Inflammatory macrophage treated with lipopolysaccharide for 1 hour (primary cell): ENCODE results near the gene LRRC41.
"Not testable (repeated sequence)": the region's sequence is repeated elsewhere in the genome, so short reads cannot be mapped to it uniquely, and the experiment has no call there.

Experiments used
- DNase-seq, 2 donors: peaks; one replicate each; pipeline ENCODE4 v3.0.0-alpha.2; 2020 to 2022

Gene LRRC41

DNA sequence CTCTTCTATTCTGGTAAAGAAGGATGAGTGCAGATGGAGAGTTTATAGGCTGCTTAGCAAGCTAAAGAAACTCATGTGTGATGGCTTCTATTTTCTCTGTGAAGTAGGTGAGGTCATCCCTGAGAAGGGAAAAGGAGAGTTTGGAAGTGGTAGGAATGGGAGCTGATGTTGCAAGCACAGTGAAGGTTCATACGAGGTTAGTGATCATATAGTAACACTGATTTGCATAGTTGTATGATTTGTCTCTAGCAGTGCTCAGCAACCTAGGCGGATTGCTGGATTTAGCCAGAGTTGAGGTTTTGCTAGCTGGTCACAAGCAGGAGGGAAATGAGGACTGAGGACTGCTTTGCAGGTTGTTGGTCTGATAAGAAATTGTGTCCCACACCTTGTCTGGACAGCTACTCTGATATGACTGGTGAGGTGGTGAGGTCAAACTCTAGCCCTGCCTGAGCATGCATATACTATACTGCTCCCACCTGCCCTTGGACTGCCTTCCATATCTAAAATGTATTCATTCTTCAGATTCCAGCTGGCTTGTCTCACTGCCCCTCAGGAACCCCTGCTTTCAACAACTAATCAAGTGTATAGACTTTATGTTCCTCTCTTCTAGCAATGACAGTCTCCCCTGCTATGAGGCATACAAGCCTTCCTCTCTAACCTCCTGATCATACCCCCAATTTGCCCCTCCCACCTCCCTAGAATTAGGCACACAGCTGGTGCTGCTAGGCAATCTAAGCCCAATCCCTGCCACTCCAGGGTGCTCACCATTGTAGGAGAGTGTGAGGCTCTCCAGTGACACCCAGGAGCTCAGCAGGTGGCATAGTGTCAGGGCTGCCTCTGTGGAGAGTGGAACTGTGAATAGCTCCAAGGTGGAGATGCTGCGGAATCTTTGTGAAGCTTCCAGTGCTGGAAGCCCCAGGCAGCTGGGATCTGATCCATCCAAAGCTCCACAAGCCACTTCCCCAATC is 18.5 kb downstream of the LRRC41 start:
- DNase-seq: no peak

DNA sequence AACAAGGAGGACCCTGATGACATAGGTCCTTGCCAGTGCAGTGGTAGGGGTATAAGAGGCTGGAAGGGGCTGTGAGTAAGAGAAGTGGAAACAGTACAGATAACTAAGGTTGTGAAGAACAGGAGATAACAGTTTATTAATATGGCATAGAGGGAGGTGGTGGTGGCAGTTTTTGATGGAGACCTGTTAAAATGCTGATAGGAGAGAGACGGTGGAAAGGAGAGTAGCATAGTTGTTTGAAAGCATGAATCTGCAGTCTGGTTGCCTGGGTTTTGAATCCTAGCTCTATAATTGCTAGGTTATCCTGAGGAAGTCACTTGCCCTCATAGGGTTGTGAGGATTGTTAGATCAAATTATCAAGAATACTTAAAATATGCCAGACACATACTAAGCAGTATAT is 19.4 kb downstream of the LRRC41 start:
- DNase-seq: no peak

- no peak for DNase-seq
Observed at GRCh38 chr1:46281021-46281420, 22.4 kb downstream of the LRRC41 start.

DNA sequence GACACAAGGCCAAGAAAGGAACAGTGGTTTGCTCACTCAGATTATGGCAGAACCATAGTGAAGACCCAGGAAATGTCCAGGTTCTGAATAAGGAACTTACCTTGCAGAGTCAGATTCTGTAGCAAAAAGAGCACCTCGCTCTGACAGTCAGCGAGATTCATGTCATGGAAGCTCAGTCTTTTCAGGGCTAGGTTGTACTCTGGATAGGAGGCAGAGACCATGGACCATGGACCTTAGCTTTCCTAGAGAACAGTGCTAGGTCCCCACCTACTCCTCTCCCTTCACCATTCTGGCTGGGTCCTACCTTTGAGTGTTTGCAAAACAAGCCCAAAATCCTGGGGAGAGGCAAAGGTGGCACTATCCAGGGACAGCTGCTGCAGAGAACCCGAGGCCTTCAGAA is 23.3 kb downstream of the LRRC41 start:
- no peak for DNase-seq

DNA sequence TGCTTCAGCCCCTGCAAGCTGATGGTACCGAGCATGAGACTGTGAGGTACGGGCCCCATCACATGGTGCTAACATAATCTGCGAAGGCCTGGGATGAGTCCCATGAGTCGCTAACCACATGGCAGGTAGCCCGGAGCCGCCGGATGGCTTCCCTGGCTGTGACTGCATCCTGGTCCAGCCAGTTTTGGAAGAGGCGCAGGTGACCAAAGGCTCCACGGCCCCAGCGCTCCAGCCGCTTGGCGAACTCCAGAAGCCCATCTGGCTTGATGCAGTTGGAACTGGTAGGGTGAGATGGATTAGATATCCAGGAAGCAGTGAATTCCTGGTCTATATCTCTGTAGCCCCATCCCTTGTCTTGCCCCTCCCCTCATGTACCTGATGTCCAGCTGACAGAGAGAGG is 24.6 kb downstream of the LRRC41 start:
- no peak for DNase-seq

- no peak for DNase-seq
Observed at GRCh38 chr1:46277658-46278373, 25.6 kb downstream of the LRRC41 start.

- DNase-seq: no peak
Observed at GRCh38 chr1:46275030-46275337, 28.4 kb downstream of the LRRC41 start.

GRCh38 chr1:46274225-46275029 is 29.0 kb downstream of the LRRC41 start:
- no peak for DNase-seq

GRCh38 chr1:46268578-46268977 is 34.8 kb downstream of the LRRC41 start:
- no peak for DNase-seq

DNA sequence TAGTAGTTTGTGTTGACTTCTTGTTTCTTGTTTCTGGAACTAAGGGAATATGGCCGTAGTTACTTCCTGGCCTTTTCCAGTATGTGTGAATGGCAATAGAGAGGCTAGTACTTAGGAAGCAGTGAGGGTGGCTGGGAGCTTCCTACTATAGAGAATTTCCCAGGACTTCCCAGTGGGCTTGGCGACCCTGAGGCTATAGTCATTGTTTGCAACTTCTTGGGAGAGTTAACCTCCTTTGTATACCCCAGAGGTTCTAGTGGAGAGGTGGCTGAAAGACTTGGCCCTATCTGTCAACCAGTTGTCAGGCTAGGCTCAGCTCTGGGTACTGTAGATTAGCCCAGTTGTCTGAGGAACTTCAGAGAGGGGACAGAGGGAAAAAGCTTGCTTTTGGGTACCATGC is 40.3 kb downstream of the LRRC41 start:
- no peak for DNase-seq

DNA sequence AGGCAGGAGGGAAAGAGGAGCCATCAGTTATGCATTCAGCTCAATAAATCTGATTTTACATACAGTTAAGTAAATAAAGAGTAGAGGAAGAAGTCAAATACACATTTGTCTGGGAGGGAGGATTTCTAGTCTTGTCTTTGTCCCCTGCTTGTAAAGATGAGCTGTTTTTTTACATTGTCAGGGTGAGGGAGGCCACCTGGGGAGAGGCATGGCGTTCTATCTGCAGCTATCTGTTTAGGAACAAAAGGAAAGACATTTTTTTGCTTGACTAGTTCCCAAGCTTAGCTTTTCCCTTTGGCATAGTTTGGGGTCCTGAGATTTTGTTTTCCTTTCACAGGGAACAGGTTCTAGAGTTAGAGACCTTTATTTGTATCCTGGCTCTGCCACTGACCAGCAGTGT is 40.9 kb downstream of the LRRC41 start:
- DNase-seq: no peak

DNA sequence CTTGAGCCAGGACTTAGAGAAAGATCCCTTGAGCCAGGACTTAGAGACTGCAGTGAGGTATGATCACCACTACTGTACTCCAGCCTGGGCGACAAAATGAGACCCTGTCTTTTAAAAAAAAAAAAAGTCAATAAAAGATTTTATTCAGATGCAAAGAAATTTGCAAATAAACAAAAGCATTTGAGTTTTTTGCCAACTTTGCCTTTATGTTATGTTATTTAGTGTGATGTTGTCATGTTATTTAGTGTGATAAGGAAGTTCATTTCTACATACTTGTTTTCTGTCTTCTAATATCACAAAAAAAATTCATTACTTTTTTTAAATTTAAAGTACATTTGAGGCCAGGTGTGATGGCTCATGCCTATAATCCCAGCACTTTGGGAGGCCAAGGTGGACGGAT is 46.9 kb downstream of the LRRC41 start:
- DNase-seq: no peak

- no peak for DNase-seq
Observed at GRCh38 chr1:46254668-46255067, 48.7 kb downstream of the LRRC41 start.

GRCh38 chr1:46248122-46248920 is 55.1 kb downstream of the LRRC41 start:
- peak in 1 of 2 donors; percentile 7 for DNase-seq

GRCh38 chr1:46247436-46248121 is 55.8 kb downstream of the LRRC41 start, which contains the start of gene RAD54L:
TSS of gene RAD54L (plus strand) at chr1:46247763. CDS start at chr1:46248406, 643 bp downstream.
- peak; percentile 98 for DNase-seq

DNA sequence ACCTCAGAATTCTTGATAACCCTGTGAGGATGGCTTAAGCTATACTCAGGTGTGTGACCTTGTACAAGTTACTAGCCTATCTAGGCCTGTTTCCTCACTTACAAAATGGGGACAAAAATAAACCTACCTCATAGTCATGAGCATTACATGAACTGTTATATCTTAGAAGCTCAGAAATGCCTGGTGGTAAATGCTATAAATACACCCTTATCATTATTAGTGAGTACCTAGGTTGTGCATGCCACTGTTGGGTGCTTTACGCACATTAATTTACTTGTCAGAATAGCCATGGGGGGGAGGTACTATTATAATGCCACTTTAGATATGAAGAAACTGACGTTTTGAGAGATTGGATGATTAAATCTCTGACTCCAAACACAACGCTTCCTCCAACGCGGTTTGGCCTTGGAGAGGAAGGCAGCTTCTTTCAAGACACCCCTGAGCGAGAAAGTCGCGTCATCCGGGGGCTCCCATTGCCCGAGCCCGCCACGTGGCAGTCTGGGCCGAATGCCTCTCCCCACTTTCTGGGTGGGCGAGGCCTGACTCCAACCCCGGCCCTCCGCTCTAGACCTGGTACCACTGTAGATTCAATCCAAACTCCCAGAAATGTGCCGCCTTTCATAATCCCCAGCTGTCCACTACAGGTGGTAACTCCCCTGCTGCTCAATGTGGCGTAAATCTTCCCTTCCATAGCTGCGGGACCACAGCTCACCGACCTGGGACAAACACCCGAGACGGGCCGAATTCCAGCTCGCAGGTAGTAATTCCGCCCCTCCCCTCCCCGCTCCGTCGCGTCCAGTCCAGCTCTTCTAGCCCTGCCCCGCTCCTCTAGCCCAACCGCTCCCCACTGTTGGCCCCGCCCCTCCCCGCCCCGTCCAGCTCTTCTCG is 56.6 kb downstream of the LRRC41 start:
- DNase-seq: peak; percentile 57 to 75

DNA sequence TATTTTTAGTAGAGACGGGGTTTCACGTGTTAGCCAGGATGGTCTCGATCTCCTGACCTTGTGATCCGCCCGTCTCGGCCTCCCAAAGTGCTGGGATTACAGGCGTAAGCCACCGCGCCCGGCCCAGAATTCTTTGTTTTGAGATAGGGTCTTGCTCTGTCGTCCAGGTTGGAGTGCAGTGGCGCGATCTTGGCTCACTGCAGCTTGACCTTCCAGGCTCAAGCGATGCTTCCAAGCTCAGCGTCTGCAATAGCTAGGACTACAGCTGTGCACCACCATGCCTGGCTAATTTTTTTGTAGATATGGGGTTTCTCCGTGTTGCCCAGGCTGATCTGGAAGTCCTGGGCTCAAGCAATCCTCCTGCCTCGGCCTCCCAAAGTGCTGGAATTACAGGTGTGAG is 57.3 kb downstream of the LRRC41 start:
- DNase-seq: not testable (repeated sequence)

- peak; percentile 44 to 56 for DNase-seq
Observed at GRCh38 chr1:46244656-46245371, 58.6 kb downstream of the LRRC41 start.

DNA sequence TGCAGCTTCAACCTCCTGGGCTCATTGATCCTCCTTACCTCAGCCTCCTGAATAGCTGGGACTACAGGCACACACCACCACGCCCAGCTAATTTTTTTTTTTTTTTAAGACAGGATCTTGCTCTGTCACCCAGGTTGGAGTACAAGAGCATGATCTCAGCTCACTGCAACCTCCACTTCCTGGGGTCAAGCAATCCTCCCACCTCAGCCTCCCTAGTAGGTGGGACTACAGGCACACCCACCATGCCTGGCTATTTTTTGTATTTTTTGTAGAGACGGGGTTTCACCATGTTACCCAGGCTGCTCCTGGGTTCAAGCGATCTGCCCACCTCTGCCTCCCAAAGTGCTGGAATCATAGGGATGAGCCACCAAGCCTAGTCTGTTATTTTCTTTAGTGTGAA is 59.6 kb downstream of the LRRC41 start:
- DNase-seq: not testable (repeated sequence)

DNA sequence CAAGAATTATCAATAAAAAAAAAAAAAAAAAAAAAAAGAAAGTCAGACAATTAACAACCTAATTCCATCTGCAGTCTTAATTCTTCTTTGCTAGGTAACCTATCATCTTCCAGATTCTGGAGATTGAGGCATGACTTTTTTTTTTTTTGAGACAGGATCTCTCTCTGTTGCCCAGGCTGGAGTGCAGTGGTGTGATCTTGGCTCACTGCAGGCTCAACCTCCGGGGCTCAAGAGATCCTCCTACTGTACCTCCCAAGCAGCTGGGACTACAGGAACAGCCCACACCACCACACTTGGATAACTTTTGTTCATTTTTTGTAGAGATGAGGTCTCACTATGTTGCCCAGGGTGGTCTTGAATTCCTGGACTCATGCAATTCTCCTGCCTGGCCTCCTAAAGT is 60.5 kb downstream of the LRRC41 start:
- DNase-seq: no peak
